H7 (cell line): ENCODE data around the gene PPP1R12C. TPM values are rescaled to one million over a fixed set of nuclear protein-coding genes. Genes with fewer than 3 reads are reported as not detected.
A peak's percentile ranks its signal among the peaks of the same experiment; 100 is the strongest.

Experiments
- DNase-seq: peaks from one replicate; pipeline ENCODE4 v3.0.0; 2012
- H3K27me3 ChIP-seq: 2 replicates; pipeline ENCODE4 v1.6.0; 2011; ENCODE audit warnings: mild to moderate bottlenecking, low read length; ENCODE audit not compliant: control insufficient read depth, insufficient read depth
- H3K36me3 ChIP-seq: replicated peaks from 2 replicates; pipeline ENCODE4 v1.5.1; 2011; ENCODE audit warnings: low read length; ENCODE audit not compliant: control insufficient read depth, insufficient read depth
- H3K4me3 ChIP-seq: 2 replicates; pipeline ENCODE4 v1.5.1; 2011; ENCODE audit warnings: low read depth, mild to moderate bottlenecking, control low read depth, low read length, moderate library complexity; ENCODE audit not compliant: insufficient read depth
- total RNA-seq: library from RNA; depleted of rRNA; stranded (reverse); fragments of >200 nt; shearing (Covaris generic); gene quantifications from 2 replicates; pipeline ENCODE4 v1.2.3, GENCODE V29; 2014

The PPP1R12C gene
- total RNA-seq, 1 experiment from 2014 or later, result 66.4 TPM

DNA sequence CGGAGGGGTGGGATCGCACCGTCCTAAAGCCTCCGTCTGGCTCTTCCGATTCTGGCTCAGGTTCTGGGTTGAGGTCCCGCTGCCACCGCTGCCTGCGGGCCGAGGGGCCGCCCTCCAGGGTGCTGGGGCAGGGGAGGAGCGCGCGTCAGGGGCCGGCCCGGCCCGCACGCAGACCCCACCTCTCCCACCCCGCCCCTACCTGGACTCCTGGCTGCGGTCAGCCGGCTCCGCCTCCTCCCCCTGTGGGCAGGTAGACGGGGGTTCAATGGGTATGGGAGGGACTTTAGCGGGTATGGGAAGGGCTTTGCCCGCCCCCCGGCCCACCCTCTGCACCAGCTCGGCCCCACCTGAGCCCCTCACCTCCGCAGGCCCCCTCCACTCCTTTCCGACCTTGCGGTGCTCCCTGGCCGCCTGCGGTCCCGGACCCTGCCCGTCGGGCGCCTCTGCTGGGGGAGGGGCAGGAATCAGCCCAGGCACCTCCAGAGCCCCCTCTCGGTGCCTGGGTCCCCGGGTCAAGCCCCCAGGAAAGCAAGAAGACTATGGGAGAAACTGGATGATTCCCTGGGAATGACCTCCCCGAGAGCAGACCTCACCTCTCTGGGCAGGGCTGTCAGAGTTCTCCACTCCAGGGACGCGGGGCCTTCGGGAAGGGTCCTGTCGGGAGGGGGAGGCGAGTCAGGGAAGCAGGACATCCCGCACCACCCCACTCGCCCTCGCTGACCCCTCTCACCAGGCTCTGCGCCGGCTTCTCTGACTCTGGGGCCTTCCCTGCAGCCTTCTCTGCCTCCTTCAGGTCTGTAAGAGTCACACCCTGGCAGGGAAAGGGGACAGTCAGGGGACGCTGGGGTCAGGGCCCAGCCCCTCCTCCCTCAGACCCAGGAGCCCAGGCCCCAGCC lies 24.8 kb downstream of the PPP1R12C start:
- Histone ChIP-seq H3K36me3 (no peaks in the 10 kb centered on the region; the same call in 1 of the 2 replicates), H3K4me3 (peak overlapping the region; percentile 58), H3K27me3 (peaks cover 7% of the 10 kb centered on the region; the same call in 1 of the 2 replicates)
- DNase-seq, result peak; percentile 97

DNA sequence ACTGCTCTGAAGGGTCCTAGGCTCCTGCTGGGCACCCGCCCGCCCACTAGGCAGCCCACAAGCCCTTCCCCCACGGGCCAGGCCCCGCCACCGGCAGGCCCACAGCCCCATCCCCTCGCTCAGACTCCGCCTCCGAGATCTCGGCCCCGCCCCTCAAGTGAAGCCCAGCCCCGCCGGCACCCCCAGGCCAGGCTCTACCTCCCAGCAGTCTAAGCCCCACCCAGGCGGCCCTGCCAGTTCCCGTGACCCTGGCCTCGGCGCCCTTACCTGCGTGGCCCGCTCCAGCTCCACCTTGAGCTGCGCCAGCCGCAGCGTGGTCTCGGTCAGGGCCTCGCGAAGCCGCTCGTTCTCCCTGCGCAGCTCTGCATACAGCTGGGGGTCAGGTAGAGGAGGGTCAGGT lies 25.5 kb downstream of the PPP1R12C start:
- no peaks in the 10 kb centered on the region; the same call in 1 of the 2 replicates for H3K36me3 ChIP-seq
- H3K27me3 ChIP-seq, result peaks cover 11% of the 10 kb centered on the region
- DNase-seq, result peak; percentile 99
- peak overlapping the region; percentile 58 for H3K4me3 ChIP-seq

DNA sequence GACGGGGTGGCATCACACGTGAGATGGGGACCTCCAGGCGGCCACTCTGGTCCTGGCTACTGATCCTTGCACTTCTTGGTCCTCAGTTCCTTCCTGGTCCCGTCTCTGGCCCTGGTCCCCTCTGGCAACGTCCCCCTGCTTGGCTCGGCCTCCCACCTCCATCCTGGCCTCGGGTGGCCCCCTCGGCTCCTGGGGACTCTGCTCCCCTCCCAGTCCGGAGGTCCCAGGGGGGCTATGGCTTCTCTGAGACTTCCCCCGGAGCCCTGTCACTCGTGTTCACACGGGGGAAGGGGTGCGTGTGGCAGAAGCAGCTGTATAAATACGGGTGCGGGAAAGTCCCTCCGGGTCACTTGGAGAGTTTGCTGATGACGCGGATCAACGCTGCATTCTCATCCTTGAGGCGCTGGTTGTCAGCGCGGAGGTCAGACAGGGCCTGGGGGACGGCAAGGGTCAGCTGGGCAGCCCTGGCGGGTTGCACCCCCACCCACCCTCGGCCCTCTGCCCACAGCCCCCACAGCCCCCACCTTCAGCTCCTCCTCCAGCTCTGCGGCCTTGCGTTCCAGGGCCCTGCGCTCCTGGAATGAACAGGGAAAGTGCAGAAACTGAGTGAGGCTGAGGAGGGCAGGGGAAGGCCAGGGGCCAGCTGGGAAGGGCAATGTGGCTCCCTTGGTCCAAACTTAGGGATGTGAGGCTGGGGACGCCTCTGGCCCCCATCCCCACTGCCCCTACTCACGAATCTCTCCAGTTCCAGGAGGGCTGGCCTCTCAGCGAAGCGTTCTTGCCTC lies 26.1 kb downstream of the PPP1R12C start:
- Histone ChIP-seq H3K27me3 (peaks cover 15% of the 10 kb centered on the region), H3K36me3 (no peaks in the 10 kb centered on the region; the same call in 1 of the 2 replicates), H3K4me3 (no peak overlapping the region; the same call in 1 of the 2 replicates)
- DNase-seq, result no peak

GRCh38 chr19:55090564-55090963 lies 26.9 kb downstream of the PPP1R12C start:
- H3K27me3 ChIP-seq, result peaks cover 23% of the 10 kb centered on the region
- no peak overlapping the region for H3K4me3 ChIP-seq
- H3K36me3 ChIP-seq, result no peaks in the 10 kb centered on the region; the same call in 1 of the 2 replicates
- DNase-seq, result peak; percentile 33

DNA sequence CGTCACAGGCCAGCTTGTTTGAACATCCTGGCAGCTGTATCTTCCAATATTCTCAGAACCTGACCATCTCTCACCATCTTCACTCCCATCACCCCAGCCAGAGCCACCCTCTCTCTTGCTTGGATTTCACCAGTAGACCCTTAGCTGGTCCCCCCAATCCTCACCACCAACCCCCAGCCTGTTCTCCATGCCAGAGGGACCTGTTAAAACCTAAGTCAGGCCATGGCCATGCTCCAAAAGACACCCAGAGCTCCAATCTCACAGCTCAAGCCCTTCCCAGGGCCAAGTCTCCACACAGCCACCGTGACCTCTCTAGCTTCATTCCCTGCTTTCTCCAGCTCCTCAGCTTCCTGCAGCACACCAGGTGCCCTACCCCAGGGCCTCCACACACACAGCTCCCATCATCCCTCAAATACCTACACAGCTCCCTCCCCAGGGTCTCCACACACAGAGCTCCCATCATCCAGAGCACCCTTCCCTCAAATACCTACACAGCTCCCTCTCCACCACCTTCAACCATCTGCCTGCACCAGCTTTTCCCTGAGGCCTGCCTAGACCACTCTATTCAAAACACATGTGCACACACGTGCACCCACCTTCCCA lies 28.0 kb downstream of the PPP1R12C start:
- DNase-seq, result peak; percentile 33
- H3K36me3 ChIP-seq, result no peaks in the 10 kb centered on the region; the same call in 1 of the 2 replicates
- H3K27me3 ChIP-seq, result peaks cover 31% of the 10 kb centered on the region
- no peak overlapping the region for H3K4me3 ChIP-seq

GRCh38 chr19:55088543-55089341 lies 28.7 kb downstream of the PPP1R12C start:
- DNase-seq, result peak; percentile 95
- H3K36me3 ChIP-seq, result no peaks in the 10 kb centered on the region; the same call in 1 of the 2 replicates
- no peak overlapping the region for H3K4me3 ChIP-seq
- peaks cover 38% of the 10 kb centered on the region for H3K27me3 ChIP-seq

DNA sequence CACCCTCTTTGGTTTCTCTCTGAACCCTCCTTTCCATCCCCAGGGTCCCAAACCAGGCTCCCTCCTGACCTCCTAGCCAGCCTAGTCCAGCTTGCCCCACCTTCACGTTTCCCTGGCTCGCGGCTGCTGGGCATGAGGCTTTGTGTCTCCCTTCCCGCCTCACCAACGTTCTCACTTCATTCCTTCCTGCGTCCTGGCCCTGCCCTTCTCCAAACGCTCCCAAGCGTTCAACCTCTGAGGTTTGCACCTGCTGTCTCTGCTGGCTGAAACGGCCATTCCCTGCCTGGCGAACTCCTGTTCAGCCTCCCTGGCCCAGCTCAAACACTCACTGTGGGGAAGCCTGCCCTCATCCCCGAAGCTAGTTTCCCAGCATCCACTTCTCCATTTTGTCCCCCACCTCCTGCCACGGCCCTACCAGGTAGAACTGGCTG lies 29.4 kb downstream of the PPP1R12C start:
- H3K36me3 ChIP-seq, result no peaks in the 10 kb centered on the region; the same call in 1 of the 2 replicates
- peaks cover 44% of the 10 kb centered on the region for H3K27me3 ChIP-seq
- no peak overlapping the region for H3K4me3 ChIP-seq
- DNase-seq, result peak; percentile 36

- peaks cover 46% of the 10 kb centered on the region for H3K27me3 ChIP-seq
- no peaks in the 10 kb centered on the region; the same call in 1 of the 2 replicates for H3K36me3 ChIP-seq
- peak overlapping the region; percentile 62 for H3K4me3 ChIP-seq
- DNase-seq, result peak; percentile 70
These were observed 29.9 kb downstream of the PPP1R12C start for GRCh38 chr19:55087542-55087901.

DNA sequence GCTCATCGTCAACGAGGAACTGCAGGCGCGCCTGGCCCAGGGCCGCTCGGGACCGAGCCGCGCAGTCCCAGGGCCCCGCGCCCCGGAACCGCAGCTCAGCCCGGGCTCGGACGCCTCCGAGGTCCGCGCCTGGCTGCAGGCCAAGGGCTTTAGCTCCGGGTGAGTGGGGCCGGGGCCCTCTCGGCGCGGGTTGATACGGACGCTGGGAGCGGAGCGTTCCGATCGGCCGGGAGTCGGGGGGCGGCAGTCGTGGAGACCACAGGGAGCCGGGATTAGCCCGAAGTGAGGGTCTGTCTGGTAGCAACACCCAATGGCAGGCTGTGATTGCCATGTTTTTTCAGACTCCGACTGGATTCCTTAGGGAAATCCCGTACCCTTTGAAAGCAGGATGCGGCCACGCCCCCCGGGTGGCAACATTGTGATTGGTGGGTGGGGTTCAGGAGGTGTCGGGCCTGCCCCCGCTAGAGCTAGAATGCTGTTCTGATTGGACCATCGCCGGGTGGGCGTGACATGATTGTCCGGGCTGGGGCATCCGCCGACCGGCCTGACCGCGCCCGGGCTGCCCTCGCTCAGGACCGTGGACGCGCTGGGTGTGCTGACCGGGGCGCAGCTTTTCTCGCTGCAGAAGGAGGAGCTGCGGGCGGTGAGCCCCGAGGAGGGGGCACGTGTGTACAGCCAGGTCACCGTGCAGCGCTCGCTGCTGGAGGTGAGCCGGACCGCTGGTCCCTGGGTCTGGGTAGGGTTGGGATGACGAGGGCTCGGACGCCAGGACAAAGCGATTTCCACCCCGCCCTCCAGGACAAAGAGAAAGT lies 30.5 kb downstream of the PPP1R12C start:
- H3K36me3 ChIP-seq, result no peaks in the 10 kb centered on the region; the same call in 1 of the 2 replicates
- H3K4me3 ChIP-seq, result peak overlapping the region; percentile 62
- peaks cover 50% of the 10 kb centered on the region for H3K27me3 ChIP-seq
- DNase-seq, result peak; percentile 99

DNA sequence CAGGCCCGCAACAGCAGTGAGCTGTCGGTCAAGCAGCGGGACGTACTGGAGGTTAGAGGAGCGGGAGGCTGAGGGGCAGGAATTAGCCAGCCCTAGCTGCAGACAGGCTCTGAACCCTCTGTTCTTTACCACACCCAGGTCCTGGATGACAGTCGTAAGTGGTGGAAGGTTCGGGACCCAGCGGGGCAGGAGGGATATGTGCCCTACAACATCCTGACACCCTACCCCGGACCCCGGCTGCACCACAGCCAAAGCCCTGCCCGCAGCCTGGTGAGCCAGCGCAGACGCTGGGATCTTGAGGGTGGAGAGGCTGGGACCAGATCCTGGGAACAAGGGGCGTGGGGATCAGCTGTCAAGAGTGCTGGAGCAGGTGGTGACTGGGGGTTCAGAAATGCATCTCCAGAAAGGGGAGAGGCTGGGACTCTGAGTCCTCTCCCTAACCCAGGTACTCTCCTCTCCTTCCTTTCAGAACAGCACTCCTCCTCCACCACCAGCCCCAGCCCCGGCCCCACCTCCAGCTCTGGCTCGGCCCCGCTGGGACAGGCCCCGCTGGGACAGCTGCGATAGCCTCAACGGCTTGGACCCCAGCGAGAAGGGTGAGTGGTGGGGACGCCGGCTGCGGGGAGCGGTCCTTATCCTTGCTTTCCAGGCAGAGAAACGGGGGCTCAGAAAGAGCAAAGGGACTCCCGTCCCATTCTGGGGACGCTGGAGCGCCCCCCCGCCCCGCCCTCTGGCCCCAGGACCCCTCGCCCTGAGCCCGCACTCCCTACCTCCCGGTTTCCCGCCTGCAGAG lies 31.3 kb downstream of the PPP1R12C start:
- peaks cover 54% of the 10 kb centered on the region for H3K27me3 ChIP-seq
- peak overlapping the region; percentile 52 for H3K4me3 ChIP-seq
- H3K36me3 ChIP-seq, result no peaks in the 10 kb centered on the region; the same call in 1 of the 2 replicates
- DNase-seq, result peak; percentile 83

GRCh38 chr19:55084416-55084815 lies 33.0 kb downstream of the PPP1R12C start:
- H3K36me3 ChIP-seq, result no peaks in the 10 kb centered on the region
- DNase-seq, result peak; percentile 47
- H3K4me3 ChIP-seq, result no peak overlapping the region
- peaks cover 60% of the 10 kb centered on the region for H3K27me3 ChIP-seq

- H3K36me3 ChIP-seq, result no peaks in the 10 kb centered on the region
- 0 out of 2 replicates have a peak overlapping the region, but pooled peaks have one; percentile 3 for H3K4me3 ChIP-seq
- peaks cover 66% of the 10 kb centered on the region for H3K27me3 ChIP-seq
- peak; percentile 85 for DNase-seq
These were observed 34.2 kb downstream of the PPP1R12C start for GRCh38 chr19:55083004-55083850.
